Measurements from ENCODE around the gene INO80B.

DNA sequence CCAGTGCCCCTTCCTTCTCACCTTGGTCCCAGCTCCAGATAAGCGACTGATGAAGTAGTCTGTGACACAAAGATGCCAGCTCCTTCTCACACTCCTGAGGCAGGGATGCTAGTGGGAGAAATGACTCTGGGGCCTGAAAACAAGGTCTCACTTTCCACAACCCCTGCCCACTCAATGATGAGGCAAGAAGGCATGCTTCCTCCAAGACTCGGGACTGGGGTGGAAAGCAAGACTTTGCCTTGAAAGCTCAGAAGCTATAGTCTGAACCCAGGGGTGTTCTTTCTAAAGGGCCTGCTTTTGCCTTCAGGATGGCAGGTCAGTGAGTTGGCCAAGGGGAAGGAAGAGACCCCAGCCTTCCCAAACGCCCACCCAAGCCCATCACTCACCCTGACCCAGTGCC is 26.5 kb downstream of the INO80B start:
- TF ChIP-seq, protein P1, sequence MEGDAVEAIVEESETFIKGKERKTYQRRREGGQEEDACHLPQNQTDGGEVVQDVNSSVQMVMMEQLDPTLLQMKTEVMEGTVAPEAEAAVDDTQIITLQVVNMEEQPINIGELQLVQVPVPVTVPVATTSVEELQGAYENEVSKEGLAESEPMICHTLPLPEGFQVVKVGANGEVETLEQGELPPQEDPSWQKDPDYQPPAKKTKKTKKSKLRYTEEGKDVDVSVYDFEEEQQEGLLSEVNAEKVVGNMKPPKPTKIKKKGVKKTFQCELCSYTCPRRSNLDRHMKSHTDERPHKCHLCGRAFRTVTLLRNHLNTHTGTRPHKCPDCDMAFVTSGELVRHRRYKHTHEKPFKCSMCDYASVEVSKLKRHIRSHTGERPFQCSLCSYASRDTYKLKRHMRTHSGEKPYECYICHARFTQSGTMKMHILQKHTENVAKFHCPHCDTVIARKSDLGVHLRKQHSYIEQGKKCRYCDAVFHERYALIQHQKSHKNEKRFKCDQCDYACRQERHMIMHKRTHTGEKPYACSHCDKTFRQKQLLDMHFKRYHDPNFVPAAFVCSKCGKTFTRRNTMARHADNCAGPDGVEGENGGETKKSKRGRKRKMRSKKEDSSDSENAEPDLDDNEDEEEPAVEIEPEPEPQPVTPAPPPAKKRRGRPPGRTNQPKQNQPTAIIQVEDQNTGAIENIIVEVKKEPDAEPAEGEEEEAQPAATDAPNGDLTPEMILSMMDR (IDR thresholded peaks at IDR 0.05; ENCODE audit: insufficient read depth, low read length), result no peak
- TF ChIP-seq POLR2AphosphoS5 (IDR thresholded peaks at IDR 0.05; ENCODE audit: low read depth), result no peak

All from HL-60 (cell line).